CD4-positive, alpha-beta T cell treated with Interleukin-6 at 100 ng/mL for 8 hours (primary cell): ENCODE results near the gene SMPD3.

Source experiments
- DNase-seq: peaks from one replicate; pipeline ENCODE4 v3.0.0-alpha.2; 2020; ENCODE audit warnings: mixed read lengths, low spot score

The SMPD3 gene

DNA sequence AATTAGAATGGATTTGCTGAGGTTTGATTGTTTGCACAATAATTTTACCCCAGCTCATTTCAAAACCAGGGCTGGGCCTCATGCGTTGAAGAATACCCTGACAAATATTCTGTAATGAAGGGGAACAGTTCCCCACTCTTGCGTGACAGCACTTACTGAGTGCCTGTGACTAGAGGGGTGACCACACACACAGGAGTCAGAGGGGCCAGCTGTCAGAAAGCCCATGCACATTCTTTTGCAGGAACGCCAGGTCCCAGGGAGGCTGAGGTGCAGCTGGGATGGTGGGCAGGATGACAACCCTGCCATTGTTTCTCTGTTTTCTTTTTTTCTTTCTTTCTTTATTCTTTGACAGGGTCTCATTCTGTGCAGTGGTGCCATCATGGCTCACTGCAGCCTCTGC is 44.6 kb downstream of the SMPD3 start:
- DNase-seq: no peak

DNA sequence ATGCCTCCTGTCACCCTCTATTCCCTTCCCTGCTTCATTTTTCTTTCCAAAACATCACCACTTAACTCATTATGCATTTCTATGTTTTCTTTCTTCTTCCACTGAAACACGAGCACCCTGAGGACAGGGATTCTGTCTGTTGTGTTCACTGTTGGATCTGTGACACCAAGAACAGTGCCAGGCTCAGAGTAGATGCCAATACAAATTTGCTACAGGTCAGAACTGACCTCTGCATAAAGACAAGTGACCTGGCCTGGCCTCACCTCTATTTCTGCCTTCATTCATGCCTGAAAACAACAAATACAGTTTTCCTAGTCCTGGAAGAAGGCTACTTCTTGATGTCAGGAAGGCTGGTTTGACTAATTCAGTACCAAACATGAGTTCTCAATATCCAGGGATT is 45.1 kb downstream of the SMPD3 start:
- DNase-seq: no peak

DNA sequence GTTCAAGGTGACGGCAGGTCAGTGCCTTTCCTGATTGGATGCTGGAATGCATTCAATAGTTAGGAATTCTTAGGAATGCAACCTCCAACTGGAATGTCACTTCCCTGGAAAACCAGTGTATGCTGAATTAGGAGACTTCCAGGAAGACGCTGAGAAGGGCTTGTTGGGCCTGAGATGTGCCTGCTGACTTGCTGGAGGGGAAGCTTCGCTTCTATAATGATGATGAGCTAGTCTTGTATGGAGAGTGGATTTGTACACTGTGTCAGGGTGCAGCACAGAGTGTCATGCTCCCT is 45.6 kb downstream of the SMPD3 start:
- no peak for DNase-seq

DNA sequence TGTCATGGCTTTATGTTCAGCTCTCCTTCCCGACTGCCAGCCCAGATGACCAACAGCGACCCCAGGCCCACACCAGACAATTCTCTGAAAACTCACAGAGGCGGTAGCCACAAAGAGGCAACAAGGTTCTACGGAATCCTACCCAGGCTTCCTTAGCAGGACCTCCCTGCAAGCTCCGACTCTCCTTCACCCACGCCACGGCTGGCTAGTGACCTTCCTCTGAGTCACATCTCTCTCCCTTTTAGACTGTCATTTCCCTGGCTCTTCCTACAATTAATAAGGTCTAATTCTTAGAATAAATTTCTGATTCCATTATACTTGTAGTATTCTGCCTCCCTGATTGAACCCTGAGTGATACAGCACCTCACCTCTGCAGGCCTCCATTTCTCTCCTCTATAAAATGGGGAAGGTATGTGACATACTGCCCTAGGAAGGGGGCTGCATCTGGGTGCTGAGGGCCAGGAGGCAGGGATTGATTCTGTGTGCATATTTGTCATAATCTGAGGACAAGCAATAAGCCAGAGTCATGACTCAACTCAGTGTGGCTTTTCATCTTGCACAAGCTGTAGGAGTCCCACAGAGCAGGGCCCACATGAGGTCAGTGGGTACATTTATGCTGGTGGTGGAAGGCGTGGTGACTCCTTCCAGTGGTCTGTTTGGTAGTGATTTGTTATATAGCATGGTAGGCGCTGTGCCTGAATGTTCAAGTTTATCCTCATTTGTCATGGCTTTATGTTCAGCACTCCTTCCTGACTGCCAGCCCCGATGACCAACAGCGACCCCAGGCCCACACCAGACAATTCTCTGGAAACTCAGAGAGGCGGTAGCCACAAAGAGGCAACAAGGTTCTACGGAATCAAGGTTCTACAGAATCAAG is 46.2 kb downstream of the SMPD3 start:
- DNase-seq: no peak

DNA sequence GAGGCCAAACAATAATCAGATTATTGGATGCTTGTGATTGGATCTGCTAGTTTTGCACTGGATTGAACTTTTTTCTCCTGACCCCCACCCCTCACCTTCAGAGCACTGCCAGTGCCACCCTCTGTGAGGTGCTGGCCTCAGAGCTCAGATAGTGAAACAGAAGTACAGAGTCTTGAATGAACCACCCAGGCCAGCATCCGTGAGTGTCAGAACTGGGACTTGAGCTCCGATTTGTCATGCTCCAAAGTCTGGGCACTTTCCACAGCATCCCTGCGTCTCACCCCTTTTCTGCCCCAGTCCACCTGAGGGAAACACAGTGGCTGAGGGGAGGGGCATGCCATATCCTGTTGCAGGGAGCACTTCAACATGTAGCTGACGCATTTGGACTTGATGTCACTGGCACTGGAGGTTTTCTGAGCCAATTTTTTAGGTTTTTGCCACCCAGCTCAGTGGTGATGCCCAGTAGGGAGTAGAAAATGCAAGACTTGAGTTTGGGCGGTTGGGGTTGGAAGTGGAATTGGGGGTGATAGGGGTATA is 47.3 kb downstream of the SMPD3 start:
- DNase-seq: peak; percentile 15

DNA sequence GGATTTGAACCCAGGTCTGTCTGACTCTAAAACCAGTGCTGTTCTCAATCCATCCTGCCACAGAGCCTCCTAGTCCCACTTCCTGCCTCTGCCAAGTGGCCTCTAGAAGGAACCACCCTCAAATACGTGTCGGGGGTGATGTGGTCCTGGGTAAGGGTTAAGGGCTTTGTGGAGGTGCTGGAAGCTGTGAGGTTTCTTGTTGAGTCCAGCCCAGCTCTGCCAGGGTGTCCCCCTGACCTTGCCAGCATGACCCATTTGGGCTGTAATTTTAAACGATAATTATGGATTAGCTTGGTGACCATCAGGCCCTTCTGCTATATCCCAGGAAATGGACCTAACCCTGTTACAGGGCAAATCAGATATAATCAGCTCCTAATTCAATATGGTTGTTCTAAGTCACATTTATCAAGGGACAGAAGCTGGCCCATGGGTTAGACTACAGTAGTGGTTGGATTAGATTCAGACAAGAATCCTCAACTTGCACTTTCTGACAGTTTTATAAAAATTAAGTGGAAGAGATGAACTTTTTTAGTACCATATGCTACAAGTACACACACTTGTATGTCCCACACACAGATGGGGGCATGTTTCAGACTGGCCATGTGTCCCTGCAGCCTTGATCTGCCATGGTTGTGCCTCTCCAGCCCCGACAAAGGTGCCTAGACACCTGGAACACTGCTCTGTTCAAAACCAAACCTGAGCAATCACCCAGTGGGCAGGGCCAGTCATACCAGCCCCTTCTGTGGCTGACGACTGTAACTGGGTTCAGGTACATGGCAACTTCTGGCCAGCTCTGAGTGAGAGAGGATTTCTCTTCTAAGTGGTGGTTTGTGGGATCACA is 48.0 kb downstream of the SMPD3 start:
- DNase-seq: no peak

DNA sequence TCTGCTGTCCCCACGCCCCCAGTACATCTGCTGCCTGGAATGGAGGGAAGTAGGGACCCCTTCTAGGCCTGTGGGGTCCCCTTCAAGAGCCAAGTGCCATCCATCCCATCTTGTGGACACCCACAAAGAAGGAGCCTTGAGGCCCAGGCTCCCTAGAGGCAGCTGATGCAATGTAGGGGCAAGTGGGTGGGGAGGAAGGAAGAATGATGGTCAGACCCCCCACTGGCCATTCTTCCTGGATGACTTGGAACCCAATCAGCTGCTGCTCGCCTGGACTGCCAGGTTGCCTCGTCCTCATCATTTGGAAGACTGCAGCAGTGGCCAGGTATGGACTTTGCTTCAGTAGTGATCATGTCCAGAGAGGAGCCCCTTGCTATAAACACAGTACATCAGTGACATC is 48.9 kb downstream of the SMPD3 start:
- no peak for DNase-seq

DNA sequence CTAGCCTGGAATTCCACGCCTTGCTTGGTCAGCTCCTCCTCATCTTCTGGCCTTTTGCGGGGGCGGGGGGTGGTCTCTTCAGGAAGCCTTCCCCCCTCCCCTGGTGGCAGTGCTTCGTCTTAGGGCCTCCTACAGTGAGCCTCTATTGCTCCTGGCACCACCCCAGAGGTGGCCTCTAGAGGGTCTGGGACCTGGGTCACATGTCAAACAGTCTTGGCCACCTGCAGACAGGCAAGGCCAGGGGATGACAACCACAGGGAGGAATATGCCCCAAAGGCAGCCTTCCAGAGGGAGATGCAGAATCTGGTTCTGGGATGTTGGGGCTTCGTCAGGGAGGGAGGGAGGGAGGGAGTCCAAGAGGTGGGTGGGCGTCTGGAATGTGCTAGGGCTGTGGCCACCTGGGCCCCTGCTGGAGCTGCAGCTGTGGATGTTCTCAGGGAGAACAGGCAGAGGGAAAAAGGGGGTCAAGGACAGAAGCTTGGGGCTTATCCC is 50.6 kb downstream of the SMPD3 start:
- no peak for DNase-seq

DNA sequence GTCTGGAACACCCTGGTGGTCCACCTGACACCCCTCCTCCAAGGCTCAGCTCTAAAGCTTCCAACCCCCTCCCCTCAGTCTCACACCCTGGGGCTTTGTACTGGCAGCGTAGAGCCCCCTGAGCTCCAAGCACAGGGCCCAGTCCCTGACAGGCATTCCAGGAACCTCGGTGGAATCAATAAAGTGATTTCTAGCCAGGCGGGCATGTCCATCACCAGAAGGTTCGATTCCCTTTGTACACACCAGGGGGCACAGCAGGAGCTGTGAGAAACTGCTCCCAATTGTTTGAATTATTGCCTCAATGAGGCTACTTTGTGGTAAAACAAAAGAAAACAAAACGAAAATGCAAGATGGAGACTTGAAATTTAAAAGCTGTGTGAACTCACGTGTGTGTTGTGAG is 51.8 kb downstream of the SMPD3 start:
- peak; percentile 68 for DNase-seq

DNA sequence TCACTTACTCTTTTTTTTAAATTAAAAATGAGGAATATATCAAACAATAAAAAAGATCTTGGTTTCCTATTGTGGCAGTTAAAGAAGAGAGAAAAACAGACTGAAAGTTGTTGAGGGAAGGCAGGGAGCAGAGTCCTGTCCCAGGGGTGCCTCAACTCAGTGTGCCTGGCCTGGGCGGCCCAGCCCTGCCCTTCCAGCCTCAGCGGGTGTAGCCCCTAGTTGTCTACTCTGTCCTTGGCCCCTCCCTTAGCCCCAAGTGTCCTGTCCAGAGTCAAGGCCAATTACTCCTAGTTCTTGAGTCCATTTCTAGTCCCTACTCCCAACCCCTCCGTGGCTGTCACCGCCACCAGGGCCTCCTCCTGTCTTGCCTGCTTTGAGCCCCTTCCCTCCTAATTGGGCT is 52.5 kb downstream of the SMPD3 start:
- no peak for DNase-seq

DNA sequence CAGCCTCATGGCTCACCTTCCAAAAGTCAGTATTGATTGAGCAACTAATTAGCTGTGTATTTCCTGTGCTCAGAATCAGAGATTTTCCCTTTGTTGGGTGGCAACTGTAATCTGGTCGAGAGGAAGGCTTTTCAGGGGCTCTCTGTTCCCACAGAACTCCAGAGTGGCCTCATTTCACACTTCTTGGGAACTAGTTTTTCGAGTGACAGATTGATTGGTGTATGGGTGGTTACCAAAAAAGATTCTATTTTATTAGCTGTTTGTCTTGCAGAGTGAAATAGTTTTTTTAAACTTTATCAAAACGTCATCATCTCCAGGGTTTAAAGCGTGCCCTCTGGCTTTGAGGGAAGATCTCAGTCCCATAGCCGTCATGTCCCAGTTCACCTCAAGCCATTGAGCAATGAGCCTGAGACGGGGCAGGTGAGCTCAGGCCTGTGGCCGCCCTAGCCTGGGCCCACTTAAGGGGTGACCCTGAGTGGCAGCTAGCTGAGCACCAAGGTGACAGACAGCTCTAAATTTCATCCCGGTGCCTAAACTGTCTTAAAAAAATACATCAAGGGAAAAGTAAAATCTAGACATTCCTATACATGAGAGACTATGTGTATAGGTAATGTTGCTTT is 53.0 kb downstream of the SMPD3 start:
- no peak for DNase-seq

DNA sequence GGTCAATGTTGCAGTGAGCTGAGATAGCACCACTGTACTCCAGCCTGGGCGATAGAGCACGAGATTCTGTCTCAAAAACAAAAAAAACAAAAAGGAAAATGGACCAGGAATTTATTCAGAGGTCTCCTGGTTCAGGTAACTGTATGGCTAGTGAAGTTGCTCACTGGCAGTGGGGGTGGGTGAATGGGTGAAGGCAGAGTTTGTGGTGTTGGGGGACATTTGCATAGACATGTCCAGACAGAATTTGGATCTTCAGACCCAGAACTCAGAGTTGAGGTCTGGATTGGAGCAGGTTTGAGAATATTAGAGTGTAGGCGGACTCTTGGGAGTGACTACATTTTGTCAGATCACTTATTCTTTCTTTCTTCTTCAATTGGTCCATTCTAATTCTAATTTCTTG is 55.0 kb downstream of the SMPD3 start:
- no peak for DNase-seq

DNA sequence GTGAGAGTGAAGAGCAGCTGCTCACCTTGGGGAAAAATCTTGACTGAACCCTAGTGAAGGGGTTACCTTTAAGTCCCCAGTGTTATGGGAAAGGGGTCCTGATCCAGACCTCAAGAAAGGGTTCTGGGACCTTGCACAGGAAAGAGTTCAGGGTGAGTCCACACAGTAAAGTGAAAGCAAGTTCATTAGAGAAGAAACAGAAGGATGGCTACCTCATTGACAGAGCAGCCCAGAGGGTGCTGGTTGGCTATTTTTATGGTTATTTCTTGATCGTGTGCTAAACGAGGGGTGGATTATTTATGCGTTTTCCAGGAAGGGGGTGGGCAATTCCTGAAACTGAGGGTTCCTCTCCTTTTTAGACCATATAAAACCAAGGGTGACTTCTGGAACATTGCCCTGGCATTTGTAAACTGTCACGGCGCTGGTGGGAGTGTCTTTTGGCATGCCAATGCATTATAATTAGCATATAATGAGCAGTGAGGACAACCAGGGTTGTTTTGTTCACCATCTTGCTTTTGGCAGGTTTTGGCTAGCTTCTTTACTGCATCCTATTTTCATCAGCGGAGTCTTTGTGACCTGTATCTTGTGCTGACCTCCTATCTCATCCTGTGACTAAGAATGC is 58.4 kb downstream of the SMPD3 start:
- no peak for DNase-seq

DNA sequence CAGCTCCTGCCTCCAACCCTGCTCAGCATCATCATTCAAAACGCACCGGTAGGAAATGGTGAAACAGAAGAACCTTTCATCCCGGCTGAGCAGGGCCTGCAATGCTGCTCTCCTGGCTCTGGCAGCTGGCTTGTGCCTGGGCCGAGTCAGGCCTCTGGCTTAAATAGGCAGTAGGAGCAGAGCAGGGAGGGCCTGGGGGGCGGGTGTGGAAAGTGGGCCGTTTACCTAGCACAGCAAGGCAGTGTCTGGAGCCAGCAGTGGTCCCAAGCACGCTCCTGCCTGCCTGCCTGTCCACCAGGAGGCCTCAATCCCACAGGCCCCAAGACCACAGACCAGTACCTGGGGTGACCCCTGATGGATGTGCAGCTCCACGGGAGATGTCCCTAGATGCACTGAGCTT is 59.3 kb downstream of the SMPD3 start:
- DNase-seq: no peak

DNA sequence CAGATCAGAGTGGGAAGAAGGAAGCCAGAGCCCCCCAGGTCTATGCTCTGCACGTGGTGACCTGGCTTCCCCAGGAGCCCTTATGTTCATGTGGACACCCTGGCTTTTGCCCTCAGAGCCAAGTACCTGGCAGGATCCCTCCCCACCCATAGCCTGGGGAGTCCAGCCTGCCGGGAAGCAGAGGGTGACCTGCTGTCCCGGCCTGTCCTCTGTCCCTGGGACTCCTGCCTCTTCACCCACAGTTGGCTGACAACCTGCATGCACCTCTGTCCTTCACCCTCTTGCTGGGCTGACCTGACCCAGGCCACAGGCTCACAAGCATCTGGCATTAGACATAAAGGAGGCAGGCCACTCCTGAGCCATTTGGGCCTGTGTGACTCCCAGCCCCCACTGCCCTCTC is 60.2 kb downstream of the SMPD3 start:
- no peak for DNase-seq

DNA sequence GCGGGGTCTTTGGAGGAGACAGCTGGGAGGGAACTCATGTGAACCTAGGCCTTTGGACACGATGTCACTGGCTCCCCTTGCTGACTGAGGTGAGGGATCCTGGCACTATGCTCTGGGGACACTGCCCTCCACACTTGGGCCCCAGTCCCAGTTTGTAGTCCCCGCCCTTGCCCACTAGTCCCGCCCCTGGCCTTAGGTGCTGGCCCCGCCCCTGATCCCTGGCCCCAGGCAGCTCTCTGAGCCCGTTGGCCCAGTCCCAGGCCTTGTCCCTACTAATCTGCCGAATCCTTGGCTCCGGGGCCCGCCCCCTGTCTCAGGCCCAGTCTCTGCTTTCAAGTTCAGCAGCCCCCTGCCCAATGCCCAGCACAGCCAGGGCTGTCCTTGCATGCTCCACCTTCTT is 61.0 kb downstream of the SMPD3 start:
- DNase-seq: no peak

DNA sequence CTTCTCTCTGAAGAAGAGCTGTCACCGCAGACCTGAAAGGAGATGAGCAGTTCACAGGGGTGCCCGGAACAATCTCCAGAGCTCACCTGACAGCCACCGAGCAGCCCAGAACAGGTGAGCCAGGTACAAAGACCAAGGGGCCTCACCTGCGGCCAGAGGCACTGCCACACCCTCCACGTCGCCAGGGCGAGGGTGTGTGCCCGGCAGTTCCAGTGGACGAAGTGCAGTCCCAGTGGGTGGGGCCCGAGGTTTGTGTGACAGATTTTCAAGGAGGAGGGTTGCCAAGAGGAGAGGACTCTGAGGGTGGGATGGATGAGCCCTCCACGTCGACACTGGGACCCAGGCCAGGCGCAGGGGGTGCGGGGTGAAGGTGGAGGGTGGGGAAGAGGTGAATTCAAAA is 61.7 kb downstream of the SMPD3 start:
- no peak for DNase-seq

DNA sequence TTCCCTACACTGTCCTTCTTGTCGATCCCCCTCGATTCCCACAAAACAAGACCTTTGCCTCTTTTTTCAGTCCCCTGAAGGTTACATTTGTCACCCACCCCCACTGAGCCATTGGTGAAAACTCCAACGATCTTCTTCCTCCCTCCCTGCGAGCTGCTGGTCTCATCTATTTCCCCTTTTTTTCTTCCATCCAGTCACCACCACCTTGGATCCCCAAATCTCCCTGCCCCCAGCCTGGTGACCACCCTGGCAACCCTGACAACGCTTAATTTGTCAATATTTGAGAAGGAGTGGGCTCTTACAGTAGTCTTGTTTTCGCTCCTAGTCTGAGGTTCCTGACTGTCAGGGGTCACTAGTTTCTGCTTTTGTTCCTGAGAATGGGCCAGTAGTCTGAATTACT is 62.9 kb downstream of the SMPD3 start:
- DNase-seq: no peak

DNA sequence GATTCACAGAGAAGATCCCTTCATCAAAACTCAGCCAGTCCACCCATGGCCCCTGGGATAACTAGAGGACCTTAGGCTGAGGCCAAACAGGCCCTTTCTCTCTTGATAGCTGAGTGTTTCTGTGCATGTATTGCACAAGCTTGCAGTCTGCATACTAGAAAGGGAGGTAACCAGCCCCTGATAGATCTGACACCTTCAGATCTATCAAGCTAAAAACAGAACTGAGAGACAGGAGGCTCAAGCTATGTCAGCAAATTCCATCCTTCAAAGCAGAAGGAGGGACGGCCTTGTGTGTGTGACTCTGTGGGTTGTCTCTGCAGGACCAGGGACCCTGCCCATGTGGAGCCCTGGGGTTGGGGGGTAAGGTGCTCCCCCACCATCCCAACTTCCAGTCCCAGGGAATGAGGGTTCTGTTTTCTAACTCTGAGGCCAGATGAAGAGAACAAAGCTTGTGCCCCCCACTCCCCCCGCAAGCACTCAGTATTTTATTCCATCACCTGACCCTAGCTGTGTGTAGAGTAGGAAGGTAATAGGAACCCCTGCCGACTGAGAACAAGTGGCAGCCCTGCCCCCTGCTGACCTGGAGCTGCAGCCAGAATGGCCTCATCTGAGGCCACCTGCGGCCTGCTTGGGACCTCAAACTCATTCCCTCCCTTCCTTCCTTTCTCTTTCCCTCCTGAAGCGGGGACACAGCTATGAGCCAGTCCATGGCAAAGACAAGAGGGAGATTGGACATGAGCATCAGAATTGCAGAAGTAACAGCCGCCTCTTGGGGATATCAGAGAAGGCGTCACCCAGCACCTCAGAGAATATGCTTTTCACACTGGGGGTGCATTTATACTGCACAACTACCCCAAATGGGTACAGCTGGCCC is 63.8 kb downstream of the SMPD3 start:
- no peak for DNase-seq

DNA sequence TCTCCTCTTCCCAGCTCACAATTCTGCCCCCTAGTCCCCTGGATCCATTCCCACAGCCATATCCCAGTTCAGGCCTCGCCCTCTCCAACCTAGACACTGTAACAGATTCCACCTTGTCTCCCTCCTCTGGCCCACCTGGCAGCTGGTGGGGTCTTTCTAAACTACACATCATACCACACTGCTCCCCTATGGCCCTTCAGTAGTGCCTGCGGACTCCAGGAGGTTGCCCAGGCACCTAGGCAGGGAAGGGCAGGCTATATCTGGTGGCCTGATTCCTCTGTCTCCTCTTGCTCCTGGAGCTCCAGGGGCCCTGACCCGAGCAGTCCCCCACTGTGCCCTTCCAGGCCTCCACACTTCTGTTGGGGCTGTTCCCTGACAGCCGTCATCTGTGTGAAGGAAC is 64.5 kb downstream of the SMPD3 start:
- DNase-seq: no peak

DNA sequence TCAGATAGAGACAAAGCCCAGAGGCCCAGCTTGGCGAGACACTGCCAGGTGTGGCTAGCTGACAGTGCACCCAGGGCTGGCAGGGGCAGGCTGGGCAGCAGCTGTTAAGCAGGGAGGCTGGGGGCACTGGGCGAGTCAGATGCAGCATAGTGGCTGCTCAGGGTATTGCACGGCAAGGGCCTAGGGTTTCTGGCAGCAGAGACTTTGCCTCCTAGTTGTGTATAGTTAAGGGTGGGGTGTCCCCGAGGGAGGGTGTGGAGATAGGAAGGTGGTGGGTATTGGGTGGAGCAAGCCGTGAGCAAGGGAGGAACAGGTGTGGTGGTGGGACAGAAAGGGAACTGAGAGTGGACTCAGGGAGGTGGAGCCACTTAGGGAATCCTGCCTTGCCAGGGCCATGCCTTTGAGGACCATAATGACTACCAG is 66.0 kb downstream of the SMPD3 start:
- DNase-seq: no peak
